ENCODE results near the gene PRRC1.

GRCh38 chr5:127505905-127506304 lies 11.5 kb upstream of the PRRC1 start:
- TF ChIP-seq CTCF (IDR thresholded peaks at IDR 0.05) (no peak), NR2C2 (CRISPR knock-in tag; IDR thresholded peaks at IDR 0.05) (no peak), USF2 (CRISPR knock-in tag; IDR thresholded peaks at IDR 0.05) (no peak), SP1 (CRISPR knock-in tag; conservative IDR thresholded peaks at IDR 0.05) (no peak), ZNF416 (CRISPR knock-in tag; IDR thresholded peaks at IDR 0.05) (no peak), NFYB (CRISPR knock-in tag; conservative IDR thresholded peaks at IDR 0.05; ENCODE audit: low read depth) (no peak), FOXP1 (CRISPR knock-in tag; IDR thresholded peaks at IDR 0.05; ENCODE audit: borderline replicate concordance) (no peak), SMAD3 (CRISPR knock-in tag; IDR thresholded peaks at IDR 0.05; ENCODE audit: borderline replicate concordance) (no peak), ZBTB21 (CRISPR knock-in tag; IDR thresholded peaks at IDR 0.05; ENCODE audit: borderline replicate concordance) (no peak), CREB1 (CRISPR knock-in tag; IDR thresholded peaks at IDR 0.05) (no peak), IRF1 (CRISPR knock-in tag; IDR thresholded peaks at IDR 0.05) (no peak), CREM (CRISPR knock-in tag; IDR thresholded peaks at IDR 0.05) (no peak), E2F4 (CRISPR knock-in tag; IDR thresholded peaks at IDR 0.05; ENCODE audit: borderline replicate concordance, low read depth) (no peak)
